ENCODE data around the gene GLRX5.

The GLRX5 gene

DNA sequence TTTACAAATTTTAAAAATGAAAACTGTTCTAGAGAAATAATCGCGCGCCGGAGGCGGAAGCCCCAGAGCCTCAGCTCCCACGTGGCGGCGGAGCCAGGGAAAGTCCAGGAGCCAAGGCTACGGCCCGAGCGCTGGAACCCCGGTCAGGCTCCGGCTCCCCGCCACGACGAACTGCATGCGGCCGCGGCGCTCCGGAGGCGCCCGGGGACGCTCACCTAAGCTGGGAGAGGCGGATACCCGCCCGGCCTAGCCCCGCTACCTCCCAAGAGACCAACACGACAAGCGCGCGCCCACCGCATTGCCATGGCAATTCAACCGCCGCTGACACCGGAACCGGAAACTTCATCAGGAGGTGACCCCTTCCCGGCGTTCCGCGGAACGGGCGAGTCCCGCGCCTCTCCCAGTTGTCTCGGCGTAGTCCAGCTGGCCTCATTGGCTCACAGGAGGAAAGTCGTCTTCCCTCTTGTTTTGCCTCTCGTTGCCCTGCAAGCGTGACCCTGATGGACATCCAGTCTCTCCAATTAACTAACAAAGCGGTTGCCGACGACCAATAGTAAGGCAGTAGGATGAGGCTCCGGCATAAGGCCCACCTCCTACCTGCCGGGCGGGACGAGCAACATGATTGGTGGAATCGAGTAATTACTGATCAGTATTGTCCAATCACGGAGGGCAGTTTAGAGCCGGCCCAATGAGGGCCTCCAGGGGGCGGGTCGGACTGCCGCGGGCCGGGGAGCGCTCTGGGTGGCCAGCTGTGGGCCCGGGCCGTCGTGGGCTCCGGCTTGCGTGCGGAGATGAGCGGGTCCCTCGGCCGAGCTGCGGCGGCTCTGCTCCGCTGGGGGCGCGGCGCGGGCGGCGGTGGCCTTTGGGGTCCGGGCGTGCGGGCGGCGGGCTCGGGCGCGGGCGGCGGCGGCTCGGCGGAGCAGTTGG lies at the start of gene GLRX5:
Gene GLRX5, plus strand, starts transcription at position 752 of the 927 bp plus-strand sequence. Its CDS starts 40 bp downstream, at position 792.
- in situ Hi-C loops (cut with MboI; ENCODE audit: low pct_unique_long_range_greater_than_20kb, low sequenced_read_pairs), result no loop called here
- DNase-seq, result peak; percentile 100

GRCh38 chr14:95485222-95485819 lies 49.5 kb upstream of the GLRX5 start:
- DNase-seq, result no peak
- in situ Hi-C loops (cut with MboI; ENCODE audit: low pct_unique_long_range_greater_than_20kb, low sequenced_read_pairs), result no loop called here

- no peak for DNase-seq
- in situ Hi-C loops (cut with MboI; ENCODE audit: low pct_unique_long_range_greater_than_20kb, low sequenced_read_pairs), result no loop called here
Observed at GRCh38 chr14:95486875-95487668, 47.8 kb upstream of the GLRX5 start.

DNA sequence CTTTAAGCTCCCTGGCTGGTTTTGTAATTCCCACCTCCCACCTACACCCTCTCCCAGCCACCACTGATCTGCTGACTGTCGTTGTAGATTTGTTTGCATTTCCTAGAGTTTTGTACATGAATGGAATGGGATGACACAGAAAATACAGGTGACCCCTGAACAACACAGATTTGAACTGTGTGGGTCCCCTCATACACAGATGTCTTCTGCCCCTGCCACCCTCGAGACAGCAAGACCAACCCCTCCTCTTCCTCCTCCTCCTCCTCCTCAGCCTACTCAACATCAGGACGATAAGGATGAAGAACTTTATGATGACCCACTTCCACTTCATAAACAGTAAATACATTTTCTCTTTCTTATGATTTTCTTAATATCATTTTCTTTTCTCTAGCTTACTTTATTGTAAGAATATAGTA lies 47.2 kb upstream of the GLRX5 start:
- no peak for DNase-seq
- in situ Hi-C loops (cut with MboI; ENCODE audit: low pct_unique_long_range_greater_than_20kb, low sequenced_read_pairs), result no loop called here

DNA sequence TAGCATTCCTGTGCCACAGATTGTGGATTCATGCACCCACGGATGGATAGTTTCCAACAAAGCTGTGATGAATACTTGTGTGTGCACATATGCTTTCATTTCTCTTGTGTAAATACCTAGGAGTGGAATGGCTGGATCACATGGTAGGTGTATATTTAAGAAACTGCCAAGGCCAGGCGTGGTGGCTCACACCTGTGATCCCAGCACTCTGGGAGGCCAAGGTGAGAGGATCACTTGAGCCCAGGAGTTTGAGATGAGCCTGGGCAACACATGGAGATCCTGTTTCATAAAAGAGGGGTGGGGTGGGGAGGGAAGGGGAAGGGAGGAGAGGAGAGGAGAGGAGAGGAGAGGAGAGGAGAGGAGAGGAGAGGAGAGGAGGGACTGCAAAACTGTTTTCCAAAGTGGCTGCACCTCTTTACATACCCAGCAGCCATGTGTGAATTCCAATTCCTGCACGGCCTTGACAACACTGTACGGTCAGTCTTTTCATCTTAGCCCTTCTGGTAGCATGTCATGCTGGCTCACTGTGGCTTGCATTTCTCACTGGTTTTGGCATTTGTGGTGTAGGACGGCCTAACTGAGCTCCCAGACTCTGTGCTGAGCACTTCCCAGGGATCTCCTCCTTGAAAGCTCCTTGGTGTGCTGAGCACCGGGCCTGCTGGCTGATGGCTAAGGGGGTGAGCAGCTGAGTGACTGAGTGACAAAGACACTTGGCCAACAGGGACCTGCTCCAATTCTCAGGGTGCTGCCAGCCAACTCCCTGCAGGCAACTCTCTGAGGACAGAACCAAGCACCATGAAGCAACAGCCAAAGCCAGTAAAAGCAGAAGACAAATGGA lies 46.3 kb upstream of the GLRX5 start:
- in situ Hi-C loops (cut with MboI; ENCODE audit: low pct_unique_long_range_greater_than_20kb, low sequenced_read_pairs), result no loop called here
- DNase-seq, result no peak

DNA sequence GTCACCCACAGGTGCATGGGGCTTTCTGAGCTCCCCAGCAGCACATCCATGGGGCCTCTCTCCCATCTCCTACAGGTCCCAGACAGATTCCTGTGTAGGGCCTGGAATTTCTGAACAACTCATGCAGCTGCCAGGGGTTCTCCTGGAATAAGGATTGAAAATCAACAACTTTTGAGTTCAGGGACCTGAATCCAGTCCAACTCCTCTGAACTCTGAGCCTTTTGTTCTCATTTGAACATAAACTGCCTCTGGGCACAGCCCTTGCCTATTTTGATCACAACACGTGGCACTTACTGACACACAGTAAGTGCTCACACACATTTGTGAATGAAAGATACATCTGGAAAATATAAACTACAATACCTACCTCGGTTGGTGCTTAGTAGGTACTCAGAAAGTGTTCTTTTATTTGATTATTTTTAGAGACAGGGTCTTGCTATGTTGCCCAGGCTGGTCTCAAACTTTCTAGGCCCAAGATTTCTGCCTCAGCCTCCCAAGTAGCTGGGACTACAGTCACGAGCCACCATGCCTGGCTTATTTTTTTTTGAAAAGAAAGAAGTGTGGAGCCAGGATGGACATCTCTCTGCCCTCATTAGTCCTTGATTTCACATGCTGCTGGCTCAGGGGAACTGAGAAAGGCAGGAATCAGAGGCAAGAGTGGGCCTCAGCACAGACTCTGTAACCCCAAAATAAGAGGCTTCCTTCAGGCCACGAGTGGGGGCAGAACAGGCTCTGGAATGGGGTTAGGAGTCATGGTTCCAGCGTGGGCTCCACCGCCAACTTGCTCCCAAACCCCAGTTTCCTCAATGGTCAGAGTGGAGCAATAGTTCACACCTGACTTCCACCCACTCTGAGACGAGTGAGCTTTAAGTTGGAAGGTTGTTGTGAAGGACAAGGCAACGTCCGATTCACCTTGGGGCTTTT lies 45.4 kb upstream of the GLRX5 start:
- in situ Hi-C loops (cut with MboI; ENCODE audit: low pct_unique_long_range_greater_than_20kb, low sequenced_read_pairs), result no loop called here
- DNase-seq, result no peak

DNA sequence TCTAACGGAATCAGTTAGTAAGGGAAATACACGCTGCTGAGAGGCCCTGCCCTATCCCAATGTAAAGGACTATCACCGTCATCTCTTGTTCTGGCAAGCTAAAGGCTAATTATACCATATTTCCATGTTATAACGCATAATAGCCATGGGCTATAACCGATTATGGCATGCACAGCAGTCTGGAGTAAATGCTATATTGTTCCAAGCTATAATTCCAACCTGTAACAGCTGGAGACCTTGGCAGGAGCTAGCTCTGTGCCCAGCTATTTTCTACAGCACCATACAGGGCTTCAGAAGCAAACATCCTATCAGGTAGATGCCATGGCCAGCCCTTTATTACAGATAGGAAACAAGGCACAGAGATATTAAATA lies 44.7 kb upstream of the GLRX5 start:
- in situ Hi-C loops (cut with MboI; ENCODE audit: low pct_unique_long_range_greater_than_20kb, low sequenced_read_pairs), result no loop called here
- DNase-seq, result no peak

GRCh38 chr14:95490727-95491451 lies 44.0 kb upstream of the GLRX5 start:
- no peak for DNase-seq
- in situ Hi-C loops (cut with MboI; ENCODE audit: low pct_unique_long_range_greater_than_20kb, low sequenced_read_pairs), result no loop called here

DNA sequence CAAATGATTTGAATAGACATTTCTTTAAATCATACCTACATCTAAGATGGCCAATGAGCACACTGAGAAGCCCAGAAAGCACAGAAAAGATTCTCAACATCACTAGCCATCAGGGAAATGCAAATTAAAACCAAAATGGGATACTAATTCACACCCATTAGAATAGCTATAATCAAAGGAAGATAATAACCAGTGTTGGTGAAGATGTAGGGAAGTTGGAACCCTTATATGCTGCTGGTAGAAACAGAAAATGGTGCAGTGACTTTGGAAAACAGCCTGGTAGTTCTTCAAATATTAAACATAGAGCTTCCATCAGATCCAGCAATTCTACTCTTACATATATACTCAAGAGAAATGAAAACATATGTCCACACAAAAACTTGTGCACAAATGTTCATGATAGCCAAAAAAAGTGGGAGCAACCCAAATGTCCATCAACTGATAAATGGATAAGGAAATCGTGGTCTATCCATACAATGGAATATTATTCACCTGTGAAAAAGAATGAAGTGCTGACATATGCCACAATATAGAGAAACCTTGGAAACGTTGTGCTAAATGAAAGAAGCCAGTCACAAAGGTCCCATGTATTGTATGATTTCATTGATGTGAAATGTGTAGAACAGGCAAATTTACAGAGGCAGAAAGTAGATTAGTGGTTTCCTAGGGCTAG lies 42.8 kb upstream of the GLRX5 start:
- no peak for DNase-seq
- in situ Hi-C loops (cut with MboI; ENCODE audit: low pct_unique_long_range_greater_than_20kb, low sequenced_read_pairs), result no loop called here

GRCh38 chr14:95493503-95493902 lies 41.3 kb upstream of the GLRX5 start:
- no peak for DNase-seq
- in situ Hi-C loops (cut with MboI; ENCODE audit: low pct_unique_long_range_greater_than_20kb, low sequenced_read_pairs), result no loop called here

GRCh38 chr14:95493976-95494375 lies 40.9 kb upstream of the GLRX5 start:
- in situ Hi-C loops (cut with MboI; ENCODE audit: low pct_unique_long_range_greater_than_20kb, low sequenced_read_pairs), result no loop called here
- DNase-seq, result no peak

- no peak for DNase-seq
Observed at GRCh38 chr14:95494456-95494855, 40.4 kb upstream of the GLRX5 start.

GRCh38 chr14:95495076-95495475 lies 39.8 kb upstream of the GLRX5 start:
- no peak for DNase-seq
- in situ Hi-C loops (cut with MboI; ENCODE audit: low pct_unique_long_range_greater_than_20kb, low sequenced_read_pairs), result no loop called here

More at GRCh38 chr14:95494456-95494855, 40.4 kb upstream of the GLRX5 start:
- in situ Hi-C loops (cut with MboI; ENCODE audit: low pct_unique_long_range_greater_than_20kb, low sequenced_read_pairs), result no loop called here

DNA sequence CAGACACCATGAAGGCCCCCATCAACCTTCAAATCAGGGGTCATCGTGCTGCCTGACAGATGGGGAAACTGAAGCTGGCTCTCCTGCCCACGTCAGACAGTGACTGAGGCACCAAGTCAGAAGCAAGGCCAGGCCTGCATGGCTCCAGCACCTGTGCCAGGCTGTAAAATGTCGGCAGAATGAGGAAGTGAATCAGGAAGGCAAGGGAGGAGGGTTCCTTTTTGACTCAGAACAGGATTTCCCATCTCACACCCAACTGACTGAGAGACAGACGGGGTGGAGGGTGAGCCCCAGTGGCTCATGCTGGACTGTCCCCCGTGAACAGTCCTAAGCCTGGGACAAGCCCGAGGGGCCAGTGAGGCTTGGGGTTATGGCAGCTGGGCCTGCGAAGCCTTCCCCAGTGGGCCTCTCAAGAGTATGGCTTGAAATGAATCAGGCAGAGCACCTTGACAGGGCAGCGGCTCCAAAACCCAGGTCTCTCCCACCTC lies 39.3 kb upstream of the GLRX5 start:
- in situ Hi-C loops (cut with MboI; ENCODE audit: low pct_unique_long_range_greater_than_20kb, low sequenced_read_pairs), result no loop called here
- DNase-seq, result peak; percentile 86

DNA sequence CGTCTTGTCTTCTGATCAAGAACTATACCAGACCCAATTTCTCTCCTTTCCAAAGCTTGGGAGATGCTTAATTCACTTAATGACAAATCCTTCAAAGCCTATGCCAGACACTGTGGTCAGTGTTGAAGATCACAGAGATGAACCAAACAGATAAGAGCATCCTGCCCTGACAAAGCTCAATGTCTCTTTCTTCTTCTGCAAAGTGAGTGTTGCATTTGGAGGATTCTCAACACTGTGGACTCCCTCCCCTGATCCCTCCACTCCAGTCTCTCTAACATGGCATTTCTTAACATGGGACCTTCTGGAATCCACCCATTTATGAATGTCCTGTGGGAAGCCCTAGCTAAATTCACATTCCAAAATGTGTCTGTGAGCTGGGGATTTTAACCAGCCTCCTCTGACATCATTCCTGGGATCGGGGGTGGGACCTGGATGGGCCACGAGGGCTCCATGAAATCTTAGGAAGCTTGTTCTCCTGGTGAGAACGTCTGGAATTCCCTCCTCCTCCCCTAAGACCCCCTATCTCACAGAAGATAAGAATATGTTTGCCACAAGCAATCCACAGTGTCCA lies 38.7 kb upstream of the GLRX5 start:
- no peak for DNase-seq
- in situ Hi-C loops (cut with MboI; ENCODE audit: low pct_unique_long_range_greater_than_20kb, low sequenced_read_pairs), result no loop called here

DNA sequence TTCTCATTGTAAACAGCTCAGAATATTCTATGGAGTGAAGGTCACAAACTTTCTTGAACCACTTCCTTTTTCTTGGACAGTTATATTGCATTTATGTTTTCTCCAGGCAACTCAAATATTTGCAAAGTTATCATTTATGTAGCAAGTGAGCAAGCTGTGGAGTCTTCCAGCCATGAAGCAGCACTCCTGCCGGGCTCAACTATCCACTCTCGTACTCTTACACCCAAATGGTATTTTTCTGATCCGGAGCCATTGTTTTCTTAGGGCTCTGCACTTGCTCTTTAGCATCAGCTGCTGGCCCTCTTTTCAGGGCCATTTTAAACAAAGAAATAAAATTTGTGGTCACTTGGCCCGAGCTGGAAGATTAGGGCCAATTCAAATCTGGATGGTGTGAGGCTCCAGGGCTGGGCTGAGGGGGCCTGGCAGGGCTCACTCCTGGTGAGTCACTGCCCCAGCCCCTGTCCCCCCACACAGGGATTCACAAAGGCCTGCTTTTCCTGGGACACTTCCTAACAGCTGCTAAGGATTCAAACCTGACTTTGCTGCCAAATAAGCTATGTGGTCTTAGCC lies 38.1 kb upstream of the GLRX5 start:
- peak; percentile 25 for DNase-seq

More for the DNA sequence above, 38.1 kb upstream of the GLRX5 start:
- in situ Hi-C loops (cut with MboI; ENCODE audit: low pct_unique_long_range_greater_than_20kb, low sequenced_read_pairs), result no loop called here
